ENCODE data around the gene IFT81. TPM values are rescaled to one million over a fixed set of nuclear protein-coding genes. Genes with fewer than 3 reads are reported as not detected.
"Not testable (repeated sequence)": the region's sequence is repeated elsewhere in the genome, so short reads cannot be mapped to it uniquely, and the experiment has no call there.

IFT81 gene
- total and polyA plus RNA-seq, 5 donors from 2014 or later: 0.10 to 0.91 (median 0.14) TPM; not detected in 1

GRCh38 chr12:110249716-110250225 lies 125.6 kb downstream of the IFT81 start:
- no peak overlapping the region for H3K4me3 ChIP-seq (ENCODE audit: low read depth, low read length)
- H3K4me1 ChIP-seq (ENCODE audit: control insufficient read depth, insufficient read depth, low read length, poor library complexity, severe bottlenecking): no peaks in the 10 kb centered on the region
- H3K9me3 ChIP-seq (ENCODE audit: control insufficient read depth in 2 of 2, low read length in 2 of 2): no peaks in the 10 kb centered on the region
- H3K27ac ChIP-seq (ENCODE audit: insufficient read depth, low read length, poor library complexity, severe bottlenecking): no peak overlapping the region
- Mint-ChIP-seq H3K27me3 (peaks cover 14% of the 10 kb centered on the region), H3K4me1 (no peaks in the 10 kb centered on the region), H3K9me3 (no peaks in the 10 kb centered on the region), H3K27ac (peak overlapping the region in 1 of 3 donors; percentile 28), H3K4me3 (no peak overlapping the region), H3K36me3 (no peaks in the 10 kb centered on the region)
- no peaks in the 10 kb centered on the region for H3K36me3 ChIP-seq (ENCODE audit: control insufficient read depth, insufficient read depth, low read length)
- ATAC-seq (ENCODE audit: low read depth in 2 of 2): no peak
- no peaks in the 10 kb centered on the region for H3K27me3 ChIP-seq (ENCODE audit: control insufficient read depth, insufficient read depth, low read length)
- DNase-seq: no peak

DNA sequence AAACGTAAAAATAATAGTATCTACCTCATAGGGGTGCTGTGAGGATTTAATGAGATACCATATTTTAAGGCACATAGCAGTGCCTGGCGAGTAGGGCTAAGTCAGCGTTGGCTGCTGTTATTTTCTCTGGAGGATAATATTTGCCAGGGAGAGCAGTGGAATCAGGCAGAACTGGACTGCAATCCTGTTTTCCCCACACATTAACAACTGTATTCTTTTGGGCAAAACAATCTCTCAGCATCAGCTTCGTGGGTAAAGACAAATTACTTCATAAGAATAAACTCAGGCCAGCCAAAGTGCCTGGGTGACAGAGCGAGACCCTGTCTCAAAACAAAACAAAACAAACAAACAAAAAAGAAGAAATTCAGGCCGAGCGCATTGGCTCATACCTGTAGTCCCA lies 127.2 kb downstream of the IFT81 start:
- no peak for ATAC-seq (ENCODE audit: low read depth in 2 of 2)
- H3K36me3 Mint-ChIP-seq: no peaks in the 10 kb centered on the region
- H3K4me3 Mint-ChIP-seq: no peak overlapping the region

DNA sequence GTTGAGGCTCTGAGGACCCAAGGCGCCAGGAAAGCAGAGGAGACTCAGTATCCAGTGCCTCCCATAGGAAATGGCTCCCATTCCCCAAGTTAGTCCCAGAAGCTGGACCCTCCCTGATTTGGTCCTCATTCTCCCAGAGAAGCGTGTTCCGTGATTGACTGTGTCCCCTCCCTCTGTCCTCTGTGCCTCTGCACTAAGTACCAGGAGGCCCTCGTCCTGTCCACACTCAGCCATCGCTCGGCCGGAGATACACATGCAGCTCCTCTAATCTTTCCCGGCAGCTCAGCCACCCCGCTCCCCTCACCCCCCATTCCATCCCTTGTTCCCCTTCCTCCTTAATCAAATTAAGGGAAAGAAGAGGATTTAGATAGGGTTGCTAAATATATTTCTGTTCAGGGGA lies 128.6 kb downstream of the IFT81 start:
- H3K36me3 Mint-ChIP-seq: no peaks in the 10 kb centered on the region
- H3K4me3 Mint-ChIP-seq: no peak overlapping the region
- H3K9me3 ChIP-seq (ENCODE audit: control insufficient read depth in 2 of 2, low read length in 2 of 2): no peaks in the 10 kb centered on the region
- no peaks in the 10 kb centered on the region for H3K4me1 ChIP-seq (ENCODE audit: control insufficient read depth, insufficient read depth, low read length, poor library complexity, severe bottlenecking)
- H3K27me3 Mint-ChIP-seq: peaks cover 12% of the 10 kb centered on the region
- ATAC-seq (ENCODE audit: low read depth in 2 of 2): no peak
- H3K36me3 ChIP-seq (ENCODE audit: control insufficient read depth, insufficient read depth, low read length): no peaks in the 10 kb centered on the region
- no peak overlapping the region for H3K4me3 ChIP-seq (ENCODE audit: low read depth, low read length)
- no peak for DNase-seq
- H3K27ac Mint-ChIP-seq: no peak overlapping the region
- H3K27ac ChIP-seq (ENCODE audit: insufficient read depth, low read length, poor library complexity, severe bottlenecking): no peak overlapping the region
- no peaks in the 10 kb centered on the region for H3K9me3 Mint-ChIP-seq
- no peaks in the 10 kb centered on the region for H3K27me3 ChIP-seq (ENCODE audit: control insufficient read depth, insufficient read depth, low read length)
- H3K4me1 Mint-ChIP-seq: no peaks in the 10 kb centered on the region

More for the DNA sequence above, 127.2 kb downstream of the IFT81 start:
- Mint-ChIP-seq H3K27ac (no peak overlapping the region), H3K4me1 (no peaks in the 10 kb centered on the region), H3K9me3 (no peaks in the 10 kb centered on the region), H3K27me3 (peaks cover 19% of the 10 kb centered on the region)
- Histone ChIP-seq H3K4me3 (ENCODE audit: low read depth, low read length) (no peak overlapping the region), H3K4me1 (ENCODE audit: control insufficient read depth, insufficient read depth, low read length, poor library complexity, severe bottlenecking) (no peaks in the 10 kb centered on the region), H3K27me3 (ENCODE audit: control insufficient read depth, insufficient read depth, low read length) (no peaks in the 10 kb centered on the region), H3K9me3 (ENCODE audit: control insufficient read depth in 2 of 2, low read length in 2 of 2) (no peaks in the 10 kb centered on the region), H3K36me3 (ENCODE audit: control insufficient read depth, insufficient read depth, low read length) (no peaks in the 10 kb centered on the region), H3K27ac (ENCODE audit: insufficient read depth, low read length, poor library complexity, severe bottlenecking) (no peak overlapping the region)
- DNase-seq: no peak

- Mint-ChIP-seq H3K27me3 (peaks cover 12% of the 10 kb centered on the region), H3K4me3 (no peak overlapping the region), H3K36me3 (no peaks in the 10 kb centered on the region), H3K27ac (no peak overlapping the region), H3K4me1 (no peaks in the 10 kb centered on the region), H3K9me3 (no peaks in the 10 kb centered on the region)
- no peaks in the 10 kb centered on the region for H3K36me3 ChIP-seq (ENCODE audit: control insufficient read depth, insufficient read depth, low read length)
- H3K4me3 ChIP-seq (ENCODE audit: low read depth, low read length): no peak overlapping the region
- H3K27ac ChIP-seq (ENCODE audit: insufficient read depth, low read length, poor library complexity, severe bottlenecking): no peak overlapping the region
- no peaks in the 10 kb centered on the region for H3K9me3 ChIP-seq (ENCODE audit: control insufficient read depth in 2 of 2, low read length in 2 of 2)
- DNase-seq (no peak), ATAC-seq (ENCODE audit: low read depth in 2 of 2) (no peak)
- H3K27me3 ChIP-seq (ENCODE audit: control insufficient read depth, insufficient read depth, low read length): no peaks in the 10 kb centered on the region
- H3K4me1 ChIP-seq (ENCODE audit: control insufficient read depth, insufficient read depth, low read length, poor library complexity, severe bottlenecking): no peaks in the 10 kb centered on the region
Measured at GRCh38 chr12:110253176-110253575, 129.0 kb downstream of the IFT81 start.

- no peak overlapping the region for H3K4me3 Mint-ChIP-seq
- DNase-seq (no peak), ATAC-seq (ENCODE audit: low read depth in 2 of 2) (no peak)
- Histone ChIP-seq H3K4me1 (ENCODE audit: control insufficient read depth, insufficient read depth, low read length, poor library complexity, severe bottlenecking) (no peaks in the 10 kb centered on the region), H3K27ac (ENCODE audit: insufficient read depth, low read length, poor library complexity, severe bottlenecking) (no peak overlapping the region), H3K9me3 (ENCODE audit: control insufficient read depth in 2 of 2, low read length in 2 of 2) (no peaks in the 10 kb centered on the region), H3K4me3 (ENCODE audit: low read depth, low read length) (no peak overlapping the region), H3K36me3 (ENCODE audit: control insufficient read depth, insufficient read depth, low read length) (no peaks in the 10 kb centered on the region), H3K27me3 (ENCODE audit: control insufficient read depth, insufficient read depth, low read length) (no peaks in the 10 kb centered on the region)
- H3K9me3 Mint-ChIP-seq: no peaks in the 10 kb centered on the region
- H3K4me1 Mint-ChIP-seq: no peaks in the 10 kb centered on the region
- no peaks in the 10 kb centered on the region for H3K36me3 Mint-ChIP-seq
- H3K27me3 Mint-ChIP-seq: peaks cover 12% of the 10 kb centered on the region
- H3K27ac Mint-ChIP-seq: no peak overlapping the region
Measured at GRCh38 chr12:110254971-110255540, 130.9 kb downstream of the IFT81 start.

- not testable (repeated sequence) for H3K36me3 Mint-ChIP-seq; H3K4me1 ChIP-seq (ENCODE audit: control insufficient read depth, insufficient read depth, low read length, poor library complexity, severe bottlenecking); H3K4me1 Mint-ChIP-seq; H3K4me3 ChIP-seq (ENCODE audit: low read depth, low read length); H3K27ac Mint-ChIP-seq; H3K4me3 Mint-ChIP-seq; DNase-seq; H3K9me3 Mint-ChIP-seq; H3K36me3 ChIP-seq (ENCODE audit: control insufficient read depth, insufficient read depth, low read length); ATAC-seq (ENCODE audit: low read depth in 2 of 2); H3K27me3 ChIP-seq (ENCODE audit: control insufficient read depth, insufficient read depth, low read length); H3K9me3 ChIP-seq (ENCODE audit: control insufficient read depth in 2 of 2, low read length in 2 of 2); H3K27ac ChIP-seq (ENCODE audit: insufficient read depth, low read length, poor library complexity, severe bottlenecking)
- H3K27me3 Mint-ChIP-seq: peaks cover 12% of the 10 kb centered on the region
Measured at GRCh38 chr12:110255890-110256456, 131.8 kb downstream of the IFT81 start.

GRCh38 chr12:110256780-110257431 lies 132.7 kb downstream of the IFT81 start:
- Histone ChIP-seq H3K9me3 (ENCODE audit: control insufficient read depth in 2 of 2, low read length in 2 of 2) (no peaks in the 10 kb centered on the region), H3K27ac (ENCODE audit: insufficient read depth, low read length, poor library complexity, severe bottlenecking) (no peak overlapping the region), H3K36me3 (ENCODE audit: control insufficient read depth, insufficient read depth, low read length) (no peaks in the 10 kb centered on the region), H3K27me3 (ENCODE audit: control insufficient read depth, insufficient read depth, low read length) (no peaks in the 10 kb centered on the region), H3K4me3 (ENCODE audit: low read depth, low read length) (no peak overlapping the region), H3K4me1 (ENCODE audit: control insufficient read depth, insufficient read depth, low read length, poor library complexity, severe bottlenecking) (no peaks in the 10 kb centered on the region)
- DNase-seq: no peak
- H3K27me3 Mint-ChIP-seq: peaks cover 12% of the 10 kb centered on the region
- no peaks in the 10 kb centered on the region for H3K36me3 Mint-ChIP-seq
- no peaks in the 10 kb centered on the region for H3K4me1 Mint-ChIP-seq
- no peak overlapping the region for H3K27ac Mint-ChIP-seq
- no peak for ATAC-seq (ENCODE audit: low read depth in 2 of 2)
- H3K4me3 Mint-ChIP-seq: no peak overlapping the region
- no peaks in the 10 kb centered on the region for H3K9me3 Mint-ChIP-seq

DNA sequence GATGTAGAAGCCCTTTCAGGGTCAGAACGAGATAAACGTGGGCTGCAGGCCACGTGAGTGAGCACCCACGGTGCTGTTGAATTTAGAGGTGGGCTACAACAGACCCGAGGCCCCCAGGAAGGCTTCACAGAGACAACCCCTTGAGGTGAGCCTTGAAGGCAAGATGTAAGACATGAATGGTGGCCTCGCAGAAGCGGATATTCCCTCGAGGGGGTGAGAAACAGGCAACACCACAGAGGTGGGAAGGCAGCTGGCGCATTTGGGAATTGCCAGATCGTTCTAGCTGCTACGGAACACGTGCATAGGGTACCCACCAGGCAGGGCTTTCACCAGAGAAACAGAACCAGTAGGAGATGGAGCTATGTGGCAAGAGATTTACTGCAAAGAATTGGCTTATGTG lies 134.3 kb downstream of the IFT81 start:
- H3K4me1 ChIP-seq (ENCODE audit: control insufficient read depth, insufficient read depth, low read length, poor library complexity, severe bottlenecking): no peaks in the 10 kb centered on the region
- H3K4me3 ChIP-seq (ENCODE audit: low read depth, low read length): no peak overlapping the region
- no peak overlapping the region for H3K4me3 Mint-ChIP-seq
- peaks cover 13% of the 10 kb centered on the region for H3K27me3 Mint-ChIP-seq
- no peaks in the 10 kb centered on the region for H3K36me3 ChIP-seq (ENCODE audit: control insufficient read depth, insufficient read depth, low read length)
- no peaks in the 10 kb centered on the region for H3K9me3 ChIP-seq (ENCODE audit: control insufficient read depth in 2 of 2, low read length in 2 of 2)
- no peaks in the 10 kb centered on the region for H3K36me3 Mint-ChIP-seq
- no peak overlapping the region for H3K27ac Mint-ChIP-seq
- H3K4me1 Mint-ChIP-seq: no peaks in the 10 kb centered on the region
- H3K27ac ChIP-seq (ENCODE audit: insufficient read depth, low read length, poor library complexity, severe bottlenecking): no peak overlapping the region
- H3K9me3 Mint-ChIP-seq: no peaks in the 10 kb centered on the region
- H3K27me3 ChIP-seq (ENCODE audit: control insufficient read depth, insufficient read depth, low read length): no peaks in the 10 kb centered on the region
- ATAC-seq (ENCODE audit: low read depth in 2 of 2) (no peak), DNase-seq (no peak)

All from CD4-positive, CD25-positive, alpha-beta regulatory T cell (primary cell).